Amniotic epithelial cell (primary cell): ENCODE data around the gene XRCC3.

Experiments used
- DNase-seq: peaks from one replicate; pipeline ENCODE4 v3.0.0-alpha.2; 2010; ENCODE audit warnings: low read depth

Gene XRCC3

DNA sequence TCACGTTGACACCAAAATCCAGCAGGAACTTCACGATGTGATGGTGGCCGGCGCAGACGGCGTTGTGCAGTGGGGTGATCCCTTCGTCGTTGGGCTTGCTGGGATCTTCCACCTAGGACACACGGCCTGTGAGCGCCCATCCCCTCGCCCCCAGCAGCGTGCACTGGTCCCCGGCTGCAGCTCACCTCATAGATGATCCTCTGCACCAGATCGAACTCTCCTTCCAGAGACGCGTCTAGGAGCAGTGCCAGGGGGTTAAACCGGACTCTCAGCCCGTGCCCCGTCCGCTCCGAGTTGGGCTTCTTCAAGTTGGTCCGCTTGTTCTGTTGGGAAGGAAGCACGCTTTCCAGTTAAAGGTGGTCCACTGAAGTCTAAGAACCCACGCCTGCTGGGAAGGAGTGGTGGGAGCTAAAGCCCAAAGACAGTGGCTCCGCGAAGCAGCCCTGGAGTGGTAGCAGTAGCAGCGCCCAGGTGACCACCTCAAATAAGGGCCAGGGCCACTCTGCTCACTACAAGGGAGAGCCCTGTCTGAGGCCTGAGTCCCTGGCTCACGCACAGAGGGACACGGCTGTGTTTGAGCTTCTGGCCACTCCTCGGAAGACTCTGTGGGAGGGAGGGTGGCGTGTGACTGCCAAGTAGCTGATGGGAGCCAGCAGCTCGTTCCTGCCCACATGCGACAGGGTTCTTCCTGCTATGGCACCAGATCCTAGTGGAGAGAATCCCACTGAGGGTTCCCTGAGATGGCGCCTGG, 23.6 kb upstream of the XRCC3 start:
- DNase-seq, result no peak

DNA sequence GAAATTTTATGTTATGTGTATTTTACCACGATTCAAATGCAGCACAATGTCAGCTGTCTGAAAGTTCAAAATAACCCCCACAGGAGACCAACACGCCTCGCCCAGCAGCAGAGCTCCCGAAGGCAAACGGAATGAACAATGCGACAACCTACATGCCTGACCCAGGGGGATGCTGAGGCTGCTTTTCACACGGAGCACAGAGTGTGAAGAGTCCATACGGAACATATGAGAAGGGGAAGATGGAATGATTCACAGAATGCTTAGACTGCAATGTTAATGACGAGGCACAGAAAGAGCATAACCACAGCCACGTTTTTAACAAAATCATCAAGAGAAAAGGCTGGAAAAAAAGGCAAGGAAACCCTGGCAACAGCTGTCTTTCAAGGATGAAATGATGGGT, 22.9 kb upstream of the XRCC3 start:
- DNase-seq, result no peak

DNA sequence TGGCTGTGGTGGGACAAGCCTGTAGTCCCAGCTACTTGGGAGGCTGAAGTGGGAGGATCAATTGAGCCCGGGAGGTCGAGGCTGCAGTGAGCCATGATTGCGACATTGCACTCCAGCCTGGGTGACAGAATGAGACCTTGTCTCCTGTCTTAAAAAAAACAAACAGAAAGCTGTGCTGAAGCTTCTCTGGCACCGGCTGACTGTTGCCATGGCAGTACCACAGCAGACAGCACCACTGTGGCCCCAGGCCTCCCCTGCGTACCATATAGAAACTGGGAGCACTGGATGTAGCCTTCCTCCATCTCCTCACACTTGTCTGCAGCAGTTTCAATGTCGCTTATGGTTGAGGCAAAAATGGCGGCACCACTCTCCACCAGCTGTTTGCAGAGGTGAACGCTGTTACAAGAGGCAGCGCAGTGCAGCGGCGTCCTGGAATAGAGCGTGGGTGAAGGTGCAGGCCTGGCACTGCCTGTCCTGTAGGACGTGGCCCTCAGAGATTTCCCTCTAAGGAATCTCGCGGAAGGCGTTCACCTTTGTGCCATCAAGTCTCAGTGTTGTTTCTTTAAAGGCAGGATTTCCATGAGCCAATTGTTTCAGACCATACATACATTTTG, 22.3 kb upstream of the XRCC3 start:
- no peak for DNase-seq

DNA sequence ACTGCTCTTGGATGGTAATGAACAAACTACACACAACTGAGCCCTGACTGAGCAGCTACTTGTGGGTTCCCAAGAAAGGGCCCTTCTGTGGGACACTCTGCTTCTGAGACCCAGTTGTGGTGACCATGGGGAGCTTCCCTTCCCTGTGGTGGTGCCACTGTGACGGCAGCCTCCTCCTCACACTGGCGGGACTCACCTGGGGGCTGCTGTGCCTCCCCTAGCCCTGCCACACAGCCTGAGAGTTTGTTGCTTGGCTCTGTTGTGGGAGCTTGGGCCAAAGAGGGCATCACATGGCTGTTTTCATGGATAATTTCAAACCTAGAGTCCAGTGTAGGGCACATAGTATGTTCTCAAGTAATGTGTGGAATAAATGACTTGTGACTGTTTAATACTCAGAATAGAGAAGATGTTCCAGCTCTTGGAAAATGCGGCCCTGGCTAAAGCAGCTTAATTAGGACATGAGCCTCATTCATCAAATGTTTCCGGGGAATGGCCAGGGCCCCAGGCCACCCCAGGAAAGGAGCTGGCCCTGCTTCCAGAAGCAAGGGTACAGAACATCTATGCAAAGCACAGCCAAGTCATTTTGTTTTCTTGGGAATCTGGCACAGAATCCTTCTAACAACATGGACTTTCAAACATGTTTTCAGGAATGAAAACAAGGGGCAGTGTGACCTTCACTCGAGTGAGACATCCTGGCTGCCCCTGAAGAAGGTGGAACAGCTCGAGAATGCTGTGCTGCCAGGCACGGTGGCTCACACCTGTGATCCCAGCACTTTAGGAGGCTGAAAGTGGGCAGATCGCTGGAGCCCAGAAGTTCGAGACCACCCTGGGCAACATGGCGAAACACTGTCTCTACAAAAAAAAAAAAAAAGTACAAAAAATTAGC, 21.5 kb upstream of the XRCC3 start:
- DNase-seq, result no peak

DNA sequence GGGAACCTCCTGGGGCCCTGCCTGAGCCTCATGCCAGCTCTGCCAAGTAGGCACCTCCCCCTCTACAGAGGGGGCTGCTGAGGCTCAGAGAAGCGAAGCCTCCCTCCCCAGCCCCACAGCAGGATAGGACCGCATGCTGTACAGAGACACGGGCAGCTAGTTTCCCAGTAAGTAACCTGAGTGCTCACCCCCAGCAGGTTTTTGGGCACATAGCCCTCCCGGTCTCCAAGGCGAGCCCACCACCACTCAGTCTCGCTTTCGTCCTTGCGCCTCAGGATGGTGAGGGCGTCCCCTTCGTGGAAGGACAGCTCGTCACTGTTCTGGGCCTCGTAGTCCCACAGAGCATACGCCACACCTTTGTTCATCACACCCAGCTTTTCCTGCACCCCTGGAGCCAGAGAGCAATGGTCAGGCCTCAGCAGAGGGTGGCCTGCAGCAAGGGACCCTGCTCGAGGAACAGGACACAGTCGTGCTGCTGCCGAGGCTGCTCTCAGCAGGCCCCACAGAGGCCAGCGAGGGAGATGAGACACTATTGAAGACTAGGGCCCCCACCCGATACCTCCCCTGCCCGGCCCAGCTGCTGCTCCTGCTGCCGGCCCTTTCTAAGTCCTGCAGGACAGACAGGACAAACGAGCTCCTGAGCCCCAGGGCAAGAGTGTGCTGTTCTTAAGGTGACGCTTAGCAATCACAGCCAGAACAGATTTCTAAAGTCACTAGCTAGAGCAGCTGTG, 20.7 kb upstream of the XRCC3 start:
- no peak for DNase-seq

DNA sequence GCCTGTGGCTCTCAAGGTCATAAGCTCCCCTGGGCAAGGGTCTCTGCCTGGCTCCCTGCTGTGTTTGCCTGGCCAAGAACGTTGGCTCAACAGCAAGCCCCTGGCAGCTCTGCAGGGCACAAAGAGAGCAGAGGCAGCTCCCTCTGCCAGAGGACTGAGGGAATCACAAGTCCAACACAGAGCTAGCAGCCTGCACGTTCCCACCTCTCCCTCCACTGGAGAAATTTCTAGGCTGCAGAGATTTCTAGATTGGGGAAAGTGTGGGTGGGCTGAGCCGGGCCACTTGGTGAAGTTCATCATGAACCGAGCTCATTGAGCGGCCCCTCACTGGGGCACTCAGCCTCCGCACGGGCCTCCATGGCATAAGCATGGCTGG, 20.2 kb upstream of the XRCC3 start:
- DNase-seq, result no peak

DNA sequence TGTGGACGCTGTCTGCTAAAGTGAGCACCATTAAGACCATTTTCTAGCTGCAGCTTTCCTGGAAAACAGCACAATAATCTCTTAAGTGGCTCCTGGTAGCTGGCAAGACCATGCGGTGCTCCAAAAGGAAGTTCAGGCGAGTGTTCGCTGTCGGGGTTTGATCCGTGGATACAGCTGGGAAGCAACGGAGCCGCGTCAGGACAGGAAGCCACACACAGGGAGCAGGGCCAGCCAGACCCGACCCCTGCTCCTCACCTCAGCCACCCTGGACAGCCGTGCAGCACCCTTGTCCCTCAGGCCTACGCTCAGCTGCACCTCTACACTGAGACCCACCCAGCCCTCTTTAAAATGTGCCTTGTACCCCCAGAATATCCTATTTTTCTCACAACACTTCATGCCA, 19.8 kb upstream of the XRCC3 start:
- no peak for DNase-seq

DNA sequence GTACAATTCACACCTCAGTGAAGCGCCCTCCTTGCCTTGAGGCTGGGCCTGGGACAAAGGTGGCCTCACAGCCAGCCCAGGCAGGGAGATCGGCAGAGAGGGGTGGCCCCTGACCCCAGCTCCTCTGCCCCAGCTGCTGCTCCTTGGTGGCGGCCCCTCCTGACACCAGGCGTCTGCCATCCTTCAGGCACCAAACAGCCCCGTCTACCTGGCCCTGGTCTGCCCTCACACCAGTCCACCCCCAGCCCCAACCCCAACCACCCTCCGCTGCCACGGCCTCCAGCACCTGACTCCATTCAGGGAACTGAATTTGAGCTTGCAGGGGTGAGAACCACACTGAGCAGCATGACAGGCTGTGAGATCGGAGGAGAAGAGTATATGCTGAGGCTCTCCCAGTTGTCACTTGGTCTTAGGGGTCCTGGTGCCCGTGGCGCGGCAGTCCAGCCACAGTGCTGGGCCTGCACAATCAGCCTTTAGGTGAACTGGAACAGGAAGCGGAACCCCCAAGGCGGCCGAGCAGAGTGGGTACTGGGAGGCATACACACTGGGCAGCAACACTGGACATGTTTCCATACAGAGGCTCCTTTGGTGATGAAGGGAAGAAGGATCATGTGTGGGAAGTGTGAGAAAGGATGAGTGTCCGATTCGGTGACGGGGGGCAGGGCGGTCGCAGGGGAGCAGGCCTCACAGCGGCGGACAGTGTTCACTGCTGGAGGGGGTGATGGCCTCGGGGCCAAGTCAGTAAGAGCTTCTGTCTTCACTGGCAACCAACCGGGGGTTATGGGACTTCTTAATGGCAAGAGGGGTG, 19.0 kb upstream of the XRCC3 start:
- DNase-seq, result no peak

DNA sequence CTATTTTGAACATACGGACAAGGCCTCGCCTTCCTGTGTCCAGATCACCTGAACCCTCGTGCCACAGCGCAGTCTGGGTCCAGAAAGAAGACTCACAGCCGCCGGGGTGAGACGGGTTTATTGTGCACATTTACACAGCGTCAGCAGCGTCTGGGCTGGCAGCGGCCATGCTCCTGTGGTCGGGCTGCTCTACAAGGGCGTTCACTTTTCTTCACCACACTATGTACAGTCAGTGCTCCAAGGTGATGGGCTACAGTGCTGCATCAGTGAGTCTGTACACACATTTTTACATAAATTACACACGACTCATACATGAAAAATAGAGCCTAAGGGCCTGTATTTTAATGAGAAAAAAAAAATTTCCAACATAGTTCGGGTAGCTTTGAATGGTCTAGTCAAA, 18.4 kb upstream of the XRCC3 start:
- DNase-seq, result peak; percentile 59

DNA sequence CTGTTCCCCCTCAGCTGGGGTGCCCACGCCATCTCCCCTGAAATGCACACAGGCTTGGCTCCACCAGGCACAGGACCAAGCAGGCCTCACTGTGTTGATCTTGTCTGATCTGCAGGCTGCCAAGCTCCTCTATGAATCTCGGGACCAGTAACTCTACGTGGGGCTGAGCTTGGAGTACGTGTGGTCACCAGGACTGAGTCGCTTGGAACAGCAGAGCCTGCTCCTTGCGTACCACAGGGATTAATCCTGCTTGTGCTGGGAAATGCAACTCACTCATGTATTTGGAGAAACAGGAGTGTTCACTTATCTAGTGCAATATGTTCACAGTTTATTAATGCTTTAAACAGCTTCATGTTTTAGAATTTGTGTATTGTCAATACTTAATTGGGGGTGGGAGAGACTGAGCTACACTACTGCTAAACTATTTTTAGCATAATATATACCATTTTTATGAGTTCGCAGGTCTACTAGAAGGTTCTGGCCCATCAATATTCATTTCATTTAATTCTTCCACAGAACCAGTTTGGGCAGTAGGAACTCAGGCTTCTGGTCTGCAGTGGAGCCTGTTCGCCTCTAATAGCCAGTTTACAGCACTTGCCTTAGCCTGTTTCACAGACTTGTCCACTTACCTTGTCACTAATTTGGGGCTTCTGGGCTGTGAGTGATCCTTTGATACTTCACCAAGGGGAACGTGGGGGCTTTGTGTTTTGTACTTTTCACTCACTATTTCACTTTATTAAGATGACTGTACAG, 17.8 kb upstream of the XRCC3 start:
- peak; percentile 46 for DNase-seq

DNA sequence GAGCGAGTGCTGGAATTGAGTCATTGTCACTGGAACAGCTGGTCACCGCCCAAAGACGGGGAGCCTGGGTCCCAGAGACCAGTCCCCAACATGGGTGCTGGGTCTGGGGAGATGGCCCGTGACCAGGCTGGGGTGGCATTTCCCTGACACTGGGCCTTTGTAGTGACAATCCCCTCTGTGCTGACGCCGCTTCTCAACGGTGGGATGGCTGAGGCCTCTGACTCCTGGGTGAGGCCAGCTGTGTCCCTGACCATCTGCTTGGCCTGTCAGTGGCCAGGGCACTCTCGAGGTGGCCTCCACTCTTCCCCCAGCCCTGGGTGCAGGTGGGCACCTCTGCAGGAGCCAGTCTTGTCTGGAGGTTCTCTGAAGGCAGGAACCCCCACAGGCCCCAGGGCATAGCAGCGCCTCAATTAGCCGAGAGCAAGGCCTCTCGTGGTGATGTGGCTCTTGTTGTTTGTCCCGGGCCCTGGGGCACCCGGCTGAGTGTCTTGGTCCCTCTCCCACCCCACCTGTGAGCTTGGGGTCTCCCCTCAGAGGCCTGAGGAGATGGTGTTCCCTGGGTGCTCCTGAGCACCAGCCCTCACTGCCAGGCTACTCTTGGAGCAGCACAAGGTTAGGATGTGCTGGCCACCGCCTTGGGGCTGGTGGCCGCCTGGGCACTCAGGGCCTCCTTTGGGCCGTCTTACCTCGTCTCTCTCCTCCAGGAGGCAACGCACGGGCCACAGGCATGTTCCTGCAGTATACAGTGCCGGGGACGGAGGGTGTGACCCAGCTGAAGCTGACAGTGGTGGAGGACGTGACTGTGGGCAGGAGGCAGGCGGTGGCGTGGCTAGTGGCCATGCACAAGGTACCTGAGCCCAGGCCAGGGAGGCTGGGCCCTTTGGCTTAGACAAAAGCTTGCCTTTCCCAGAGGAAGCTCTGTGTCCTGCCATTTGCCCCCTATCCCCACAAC, 16.9 kb upstream of the XRCC3 start:
- DNase-seq, result no peak

DNA sequence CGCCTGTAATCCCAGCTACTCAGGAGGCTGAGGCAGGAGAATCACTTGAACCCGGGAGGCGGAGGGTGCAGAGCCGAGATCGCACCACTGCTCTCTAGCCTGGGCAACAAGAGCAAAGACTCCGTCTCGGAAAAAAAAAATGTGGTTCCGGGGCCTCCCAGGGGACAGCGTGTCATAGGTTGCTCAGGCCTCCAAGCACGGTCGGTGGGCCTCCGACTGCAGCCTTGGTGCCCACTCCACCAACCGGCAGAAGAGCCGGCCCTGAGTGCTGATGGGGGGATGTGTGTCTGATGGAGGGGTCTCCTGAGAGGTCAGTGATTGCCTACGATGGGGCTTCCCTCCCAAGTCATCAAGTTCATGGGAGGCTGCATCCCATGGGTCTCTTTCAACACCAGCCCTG, 16.2 kb upstream of the XRCC3 start:
- DNase-seq, result no peak

DNA sequence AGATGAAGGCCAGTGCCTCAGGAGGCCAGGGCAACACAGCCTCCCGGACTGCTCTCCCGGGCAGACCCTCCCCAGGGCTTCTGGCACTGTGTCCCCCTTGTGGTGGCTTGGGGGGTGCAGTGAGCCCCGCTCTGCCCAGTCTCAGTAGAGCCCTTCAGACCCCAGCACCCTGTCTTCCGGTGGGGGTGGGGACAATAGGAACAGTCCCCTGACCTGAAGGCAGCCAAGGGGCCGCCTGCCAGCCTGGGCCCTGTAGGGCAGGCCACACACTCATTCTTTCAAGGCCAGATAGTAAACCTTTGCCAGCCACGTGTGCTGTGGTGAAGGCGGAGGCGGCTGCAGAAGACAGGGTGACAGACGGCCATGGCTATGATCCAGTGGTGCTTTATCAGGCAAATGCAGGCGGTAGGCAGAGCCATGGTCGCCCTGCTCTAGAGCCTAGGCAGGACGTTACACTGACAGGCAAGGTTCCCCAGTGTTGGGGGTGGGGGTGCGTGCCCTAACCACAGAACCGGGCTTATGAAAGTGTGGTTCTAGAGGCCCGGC, 15.3 kb upstream of the XRCC3 start:
- peak; percentile 47 for DNase-seq

DNA sequence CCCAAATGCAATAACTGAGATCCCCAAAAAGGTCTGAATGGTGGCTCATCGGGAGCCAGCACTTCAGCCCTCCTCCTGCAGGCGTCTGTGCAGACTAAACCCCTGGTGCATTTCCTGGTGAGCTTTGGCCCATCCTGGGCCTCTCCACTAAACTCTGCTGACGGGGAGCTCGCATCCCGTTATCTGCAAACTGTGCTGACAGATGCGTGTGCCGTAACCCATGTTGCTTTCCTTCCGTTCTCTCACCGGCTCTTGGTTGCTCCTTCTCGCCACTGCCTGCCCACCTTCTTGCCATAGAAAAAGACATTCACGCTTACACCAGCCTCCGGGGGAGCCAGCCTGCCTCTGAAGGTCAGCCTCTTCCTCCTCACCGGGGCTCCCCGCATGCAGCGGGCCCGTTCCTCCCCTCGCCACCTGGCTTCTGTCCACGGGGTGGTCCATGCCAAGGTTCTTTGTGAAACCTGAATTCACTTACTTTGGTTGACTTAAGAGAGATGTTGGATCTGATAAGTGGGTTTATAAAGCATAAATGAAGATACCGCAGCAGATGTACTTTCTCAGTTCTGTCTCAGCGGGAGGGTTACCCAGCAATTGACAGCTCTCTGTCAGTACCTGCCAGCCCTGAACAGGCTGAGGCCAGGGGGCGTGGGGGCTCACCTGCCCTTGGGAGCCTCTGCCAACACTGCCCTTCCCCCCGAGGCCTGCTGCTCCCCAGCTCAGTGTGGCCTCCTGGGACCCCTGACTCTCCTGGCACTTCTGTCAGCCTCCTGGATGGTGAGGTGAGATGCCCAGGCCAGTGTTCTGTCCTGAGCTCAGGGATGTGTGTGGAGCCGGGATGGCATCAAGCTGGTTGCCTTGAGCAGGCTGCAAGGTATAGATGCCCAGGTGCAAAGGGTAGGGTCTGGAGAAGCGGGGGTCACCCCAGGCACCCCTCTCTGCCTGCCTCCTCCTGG, 14.5 kb upstream of the XRCC3 start:
- DNase-seq, result no peak

DNA sequence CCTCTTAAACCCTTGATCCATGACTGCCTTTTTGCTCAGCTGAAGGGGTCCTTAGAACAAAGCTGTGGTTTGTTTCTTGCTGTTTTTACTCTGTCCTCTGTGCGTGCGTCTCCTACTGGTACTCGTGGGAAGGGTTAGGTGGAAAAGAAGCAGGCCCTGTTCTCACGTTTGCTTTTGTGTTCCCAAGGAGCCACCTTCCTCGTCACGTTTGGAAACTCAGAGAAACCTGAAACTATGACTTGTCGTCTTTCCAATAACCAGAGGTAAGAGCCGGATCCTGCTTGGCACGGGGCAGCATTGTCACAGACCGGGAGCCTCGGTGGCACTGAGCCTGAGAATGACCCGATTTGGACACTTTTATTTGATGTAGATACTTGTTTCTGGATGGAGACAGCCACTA, 13.5 kb upstream of the XRCC3 start:
- DNase-seq, result no peak

DNA sequence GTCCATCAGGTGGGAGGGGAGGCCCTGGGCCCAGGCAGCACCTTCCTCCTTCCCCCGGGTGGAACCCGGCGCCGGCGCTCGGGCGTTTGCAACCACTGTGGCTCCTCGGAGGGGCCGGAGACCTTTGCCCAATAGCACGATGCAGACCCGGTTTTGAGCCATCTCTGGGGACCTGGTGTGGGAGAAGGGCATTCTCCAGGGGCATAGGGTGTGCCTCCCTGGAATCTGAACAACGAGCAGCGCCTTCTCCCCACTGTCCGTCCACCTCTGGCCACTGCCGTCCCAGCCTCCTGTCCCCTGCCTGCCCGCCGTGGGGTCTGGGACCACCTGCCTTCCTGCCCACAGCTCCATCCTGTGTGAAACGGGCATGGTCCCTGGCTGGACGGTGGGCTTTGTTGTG, 12.9 kb upstream of the XRCC3 start:
- no peak for DNase-seq

DNA sequence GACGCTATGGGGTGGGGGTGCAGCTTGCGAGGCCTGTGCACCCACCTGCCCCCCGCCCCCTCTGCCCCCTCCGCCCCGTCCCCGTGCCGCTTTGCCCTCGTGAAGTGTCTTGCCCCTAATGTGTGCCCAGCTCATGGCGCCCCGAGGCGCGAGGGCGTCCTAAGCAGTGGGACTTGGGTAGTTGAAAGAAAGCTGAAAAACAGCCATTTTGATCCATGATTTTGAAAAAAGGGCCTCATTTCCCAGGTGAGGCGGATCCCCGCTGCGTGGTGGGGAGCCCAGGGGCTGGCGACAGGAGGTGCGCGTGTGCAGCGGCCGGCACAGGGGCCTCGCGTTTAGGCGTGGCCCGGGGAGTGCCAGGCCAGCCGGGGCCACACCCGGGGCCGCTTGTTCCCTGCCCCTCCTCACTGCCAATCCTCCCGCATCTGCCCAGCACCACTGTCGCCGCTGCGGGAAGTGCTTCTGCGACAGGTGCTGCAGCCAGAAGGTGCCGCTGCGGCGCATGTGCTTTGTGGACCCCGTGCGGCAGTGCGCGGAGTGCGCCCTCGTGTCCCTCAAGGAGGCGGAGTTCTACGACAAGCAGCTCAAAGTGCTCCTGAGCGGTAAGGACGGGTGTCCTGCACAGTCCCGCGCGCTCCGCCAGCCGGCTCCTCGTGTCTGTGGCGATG, 12.2 kb upstream of the XRCC3 start:
- DNase-seq, result no peak

DNA sequence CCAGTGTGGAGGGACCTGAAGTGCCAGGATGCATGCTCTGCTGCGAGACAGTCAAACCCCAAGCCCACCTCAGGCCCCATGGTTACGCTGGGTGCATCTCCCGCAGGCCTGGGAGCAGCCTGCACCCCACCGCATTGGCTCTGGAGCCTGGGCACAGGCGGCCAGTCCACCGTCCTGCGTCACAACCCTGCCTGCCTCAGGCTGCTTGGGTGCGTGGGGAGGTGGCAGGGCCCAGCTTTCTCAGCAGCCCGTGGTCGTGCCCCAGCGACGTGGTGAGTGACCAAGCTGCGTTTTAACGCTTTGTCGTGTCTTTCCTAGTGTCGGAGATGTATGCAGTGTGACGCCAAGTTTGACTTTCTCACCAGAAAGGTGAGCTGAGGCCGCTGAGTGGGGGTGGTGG, 11.2 kb upstream of the XRCC3 start:
- DNase-seq, result no peak
